ENCODE results near the gene TMEM132A. TPM values are rescaled to one million over a fixed set of nuclear protein-coding genes. Genes with fewer than 3 reads are reported as not detected.
A peak's percentile ranks its signal among the peaks of the same experiment; 100 is the strongest.

The TMEM132A gene
- total and polyA plus RNA-seq, 2 of the 13 experiments (the other 11 are each of a cell fraction or from before 2014, with no cell fraction given) = 11.1 to 32.9 TPM

- TF ChIP-seq ZBED4 (CRISPR knock-in tag; IDR thresholded peaks at IDR 0.05; ENCODE audit: borderline replicate concordance) (0 out of 2 replicates have a peak, but pooled peaks have one; percentile 29), ZBTB7B (CRISPR knock-in tag; IDR thresholded peaks at IDR 0.05) (0 out of 2 replicates have a peak, but pooled peaks have one; percentile 17), ZSCAN25 (CRISPR knock-in tag; IDR thresholded peaks at IDR 0.05) (no peak), SUZ12 (IDR thresholded peaks at IDR 0.05; ENCODE audit: low read depth, low read length) (no peak), SNAPC5 (CRISPR knock-in tag; IDR thresholded peaks at IDR 0.05; ENCODE audit: borderline replicate concordance) (no peak), IRF2 (CRISPR knock-in tag; IDR thresholded peaks at IDR 0.05) (peak; percentile 53; the same call in 1 of the 2 replicates), SMARCE1 (IDR thresholded peaks at IDR 0.05; ENCODE audit: borderline replicate concordance) (no peak), KDM6A (CRISPR knock-in tag; IDR thresholded peaks at IDR 0.05; ENCODE audit: low read depth) (no peak), PAXIP1 (CRISPR knock-in tag; conservative IDR thresholded peaks at IDR 0.05) (no peak), ZEB1 (IDR thresholded peaks at IDR 0.05; ENCODE audit: insufficient replicate concordance, low read depth) (no peak), ZBTB38 (CRISPR knock-in tag; IDR thresholded peaks at IDR 0.05) (no peak), PAF1 (CRISPR knock-in tag; IDR thresholded peaks at IDR 0.05) (no peak), AKNA (CRISPR knock-in tag; IDR thresholded peaks at IDR 0.05; ENCODE audit: borderline replicate concordance) (no peak), TP53 (CRISPR knock-in tag; conservative IDR thresholded peaks at IDR 0.05) (no peak), GLI4 (CRISPR knock-in tag; IDR thresholded peaks at IDR 0.05; ENCODE audit: borderline replicate concordance) (no peak), ZSCAN31 (CRISPR knock-in tag; IDR thresholded peaks at IDR 0.05; ENCODE audit: low read depth) (peak; percentile 80)
Measured at GRCh38 chr11:60924110-60924905, at the start of gene TMEM132A (continued).
